ENCODE measurements around the gene CD34. TPM values are rescaled to one million over a fixed set of nuclear protein-coding genes. Genes with fewer than 3 reads are reported as not detected.

Gene CD34
- total and polyA plus RNA-seq, 2 donors (not counting 1 experiment from before 2014, with no cell fraction given): under 0.01 to 0.51 TPM

DNA sequence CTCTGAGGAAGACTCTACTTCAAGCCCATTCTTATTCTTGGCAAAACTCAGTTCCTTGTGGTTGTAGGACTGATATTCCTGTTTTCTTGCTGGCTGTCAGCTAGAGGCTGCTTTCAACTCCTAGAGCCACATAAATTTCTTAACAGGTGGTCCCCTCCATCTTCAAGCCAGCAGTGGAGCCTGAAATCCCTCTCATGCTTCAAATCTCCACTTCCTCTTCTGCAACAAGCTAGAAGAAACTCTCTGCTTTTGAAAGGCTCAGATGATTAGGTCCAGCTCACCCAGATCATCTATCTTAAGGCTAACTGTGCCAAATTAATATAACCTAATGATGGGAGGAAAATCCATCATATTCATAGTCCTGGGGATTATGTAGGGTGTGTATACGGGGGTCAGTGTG lies 43.2 kb upstream of the CD34 start:
- no peak overlapping the region for H3K4me2 ChIP-seq (ENCODE audit: extremely low read depth, insufficient read depth, low read length)
- no peaks in the 10 kb centered on the region for H3K9me3 ChIP-seq (ENCODE audit: control insufficient read depth, insufficient read depth, low read depth, low read length)
- H3K27me3 ChIP-seq (ENCODE audit: control insufficient read depth, insufficient read depth, low read length): peaks cover 13% of the 10 kb centered on the region
- no peaks in the 10 kb centered on the region for H3K79me2 ChIP-seq (ENCODE audit: control insufficient read depth, insufficient read depth, low read length)
- no peaks in the 10 kb centered on the region for H4K20me1 ChIP-seq (ENCODE audit: control insufficient read depth, extremely low read depth, insufficient read depth, low read length)
- H2AFZ ChIP-seq (ENCODE audit: low read length): no peak overlapping the region
- no peak overlapping the region for H3K4me3 ChIP-seq (replicated peaks in 1 of 4; ENCODE audit: control extremely low read depth in 1 of 4, insufficient read depth in 1 of 4, low read depth in 3 of 4, low read length in 4 of 4)
- no peak overlapping the region for H3K9ac ChIP-seq (ENCODE audit: insufficient read depth, low read length)
- DNase-seq (ENCODE audit: low read depth in 2 of 2): no peak
- no peaks in the 10 kb centered on the region for H3K36me3 ChIP-seq (ENCODE audit: control insufficient read depth, insufficient read depth, low read length)
- TF ChIP-seq, protein P1, sequence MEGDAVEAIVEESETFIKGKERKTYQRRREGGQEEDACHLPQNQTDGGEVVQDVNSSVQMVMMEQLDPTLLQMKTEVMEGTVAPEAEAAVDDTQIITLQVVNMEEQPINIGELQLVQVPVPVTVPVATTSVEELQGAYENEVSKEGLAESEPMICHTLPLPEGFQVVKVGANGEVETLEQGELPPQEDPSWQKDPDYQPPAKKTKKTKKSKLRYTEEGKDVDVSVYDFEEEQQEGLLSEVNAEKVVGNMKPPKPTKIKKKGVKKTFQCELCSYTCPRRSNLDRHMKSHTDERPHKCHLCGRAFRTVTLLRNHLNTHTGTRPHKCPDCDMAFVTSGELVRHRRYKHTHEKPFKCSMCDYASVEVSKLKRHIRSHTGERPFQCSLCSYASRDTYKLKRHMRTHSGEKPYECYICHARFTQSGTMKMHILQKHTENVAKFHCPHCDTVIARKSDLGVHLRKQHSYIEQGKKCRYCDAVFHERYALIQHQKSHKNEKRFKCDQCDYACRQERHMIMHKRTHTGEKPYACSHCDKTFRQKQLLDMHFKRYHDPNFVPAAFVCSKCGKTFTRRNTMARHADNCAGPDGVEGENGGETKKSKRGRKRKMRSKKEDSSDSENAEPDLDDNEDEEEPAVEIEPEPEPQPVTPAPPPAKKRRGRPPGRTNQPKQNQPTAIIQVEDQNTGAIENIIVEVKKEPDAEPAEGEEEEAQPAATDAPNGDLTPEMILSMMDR (conservative IDR thresholded peaks at IDR 0.05 in 1 of 2, IDR thresholded peaks at IDR 0.05 in 1 of 2; ENCODE audit: low read depth in 1 of 2, low read length in 2 of 2): no peak
- no peak for TF ChIP-seq EZH2 (IDR thresholded peaks at IDR 0.05; ENCODE audit: low read length, missing control alignments)
- peaks cover 2% of the 10 kb centered on the region for H3K4me1 ChIP-seq (ENCODE audit: control insufficient read depth, extremely low read depth, insufficient read depth, low read length)
- H3K27ac ChIP-seq (ENCODE audit: insufficient read depth, low read length): no peak overlapping the region

DNA sequence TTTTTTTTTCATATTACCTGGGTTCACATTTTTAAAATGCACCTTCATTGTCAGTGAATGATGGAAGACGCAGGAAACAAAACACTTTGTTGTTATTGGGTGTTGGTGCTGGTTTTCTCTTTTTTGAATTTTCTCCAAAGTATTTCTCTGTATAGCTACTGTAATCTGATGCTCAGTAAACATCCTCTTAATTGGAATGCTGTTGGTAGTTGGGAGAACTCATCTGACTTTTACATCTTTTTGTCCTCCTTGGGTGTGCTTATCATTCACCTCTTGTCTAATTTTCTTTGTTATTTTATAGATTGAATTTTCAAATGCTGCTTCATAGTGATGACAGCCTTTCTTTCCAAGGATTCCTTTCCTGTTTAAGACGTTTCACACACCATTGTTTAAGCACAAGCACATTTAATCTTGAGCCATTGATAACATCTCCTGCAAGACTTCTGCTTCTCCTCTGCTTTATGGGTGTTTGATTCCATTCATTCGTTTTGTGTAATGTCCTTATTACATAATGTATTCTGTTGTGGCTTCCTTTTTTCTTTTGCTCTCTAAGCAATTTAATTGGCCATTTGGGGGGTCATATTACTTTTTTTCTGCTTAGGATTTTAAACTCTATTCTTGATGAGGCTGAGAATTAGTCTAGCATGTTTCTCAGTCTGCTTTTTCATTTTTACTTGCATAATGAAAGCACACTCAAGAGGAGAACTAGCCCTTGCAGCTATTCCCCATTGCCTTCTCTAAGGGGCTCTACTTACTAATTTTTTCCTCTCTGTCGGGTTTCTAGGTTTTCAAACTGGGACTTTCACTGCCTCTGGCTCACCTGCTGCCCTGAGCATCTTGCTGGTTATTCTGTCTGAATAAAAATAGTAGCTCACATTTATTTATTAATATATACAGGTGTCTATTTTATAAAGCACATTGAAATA lies 42.0 kb upstream of the CD34 start:
- H3K4me2 ChIP-seq (ENCODE audit: extremely low read depth, insufficient read depth, low read length): no peak overlapping the region
- H3K27me3 ChIP-seq (ENCODE audit: control insufficient read depth, insufficient read depth, low read length): peaks cover 13% of the 10 kb centered on the region
- no peak for DNase-seq (ENCODE audit: low read depth in 2 of 2)
- H3K4me1 ChIP-seq (ENCODE audit: control insufficient read depth, extremely low read depth, insufficient read depth, low read length): no peaks in the 10 kb centered on the region
- no peak overlapping the region for H3K9ac ChIP-seq (ENCODE audit: insufficient read depth, low read length)
- no peak overlapping the region for H2AFZ ChIP-seq (ENCODE audit: low read length)
- H3K4me3 ChIP-seq (replicated peaks in 1 of 4; ENCODE audit: control extremely low read depth in 1 of 4, insufficient read depth in 1 of 4, low read depth in 3 of 4, low read length in 4 of 4): no peak overlapping the region
- no peak overlapping the region for H3K27ac ChIP-seq (ENCODE audit: insufficient read depth, low read length)
- TF ChIP-seq, protein P1 (conservative IDR thresholded peaks at IDR 0.05 in 1 of 2, IDR thresholded peaks at IDR 0.05 in 1 of 2; ENCODE audit: low read depth in 1 of 2, low read length in 2 of 2): no peak
- TF ChIP-seq EZH2 (IDR thresholded peaks at IDR 0.05; ENCODE audit: low read length, missing control alignments): no peak
- no peaks in the 10 kb centered on the region for H3K79me2 ChIP-seq (ENCODE audit: control insufficient read depth, insufficient read depth, low read length)
- H3K36me3 ChIP-seq (ENCODE audit: control insufficient read depth, insufficient read depth, low read length): no peaks in the 10 kb centered on the region
- H3K9me3 ChIP-seq (ENCODE audit: control insufficient read depth, insufficient read depth, low read depth, low read length): no peaks in the 10 kb centered on the region
- no peaks in the 10 kb centered on the region for H4K20me1 ChIP-seq (ENCODE audit: control insufficient read depth, extremely low read depth, insufficient read depth, low read length)

DNA sequence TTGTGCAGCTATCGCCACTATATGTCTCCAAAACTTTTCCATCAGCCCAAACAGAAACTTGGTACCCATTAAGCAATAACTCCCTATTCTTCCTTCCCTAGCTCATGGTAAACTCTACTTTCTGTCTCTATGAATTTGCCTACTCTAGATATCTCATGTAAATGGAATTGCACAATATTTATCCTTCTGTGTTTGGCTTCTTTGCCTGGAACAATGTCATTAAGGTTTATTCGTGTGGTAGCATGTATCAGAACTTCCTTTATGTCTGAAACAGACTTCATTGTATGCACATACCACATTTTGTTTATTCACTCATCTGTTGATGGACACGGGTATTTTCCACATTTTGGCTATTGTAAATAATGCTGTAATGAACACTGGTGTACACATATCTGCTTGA lies 40.7 kb upstream of the CD34 start:
- no peaks in the 10 kb centered on the region for H4K20me1 ChIP-seq (ENCODE audit: control insufficient read depth, extremely low read depth, insufficient read depth, low read length)
- no peaks in the 10 kb centered on the region for H3K79me2 ChIP-seq (ENCODE audit: control insufficient read depth, insufficient read depth, low read length)
- H2AFZ ChIP-seq (ENCODE audit: low read length): no peak overlapping the region
- H3K27me3 ChIP-seq (ENCODE audit: control insufficient read depth, insufficient read depth, low read length): peaks cover 8% of the 10 kb centered on the region
- H3K27ac ChIP-seq (ENCODE audit: insufficient read depth, low read length): no peak overlapping the region
- no peaks in the 10 kb centered on the region for H3K36me3 ChIP-seq (ENCODE audit: control insufficient read depth, insufficient read depth, low read length)
- no peak overlapping the region for H3K9ac ChIP-seq (ENCODE audit: insufficient read depth, low read length)
- DNase-seq (ENCODE audit: low read depth in 2 of 2): no peak
- no peaks in the 10 kb centered on the region for H3K9me3 ChIP-seq (ENCODE audit: control insufficient read depth, insufficient read depth, low read depth, low read length)
- no peaks in the 10 kb centered on the region for H3K4me1 ChIP-seq (ENCODE audit: control insufficient read depth, extremely low read depth, insufficient read depth, low read length)
- TF ChIP-seq, protein P1 (conservative IDR thresholded peaks at IDR 0.05 in 1 of 2, IDR thresholded peaks at IDR 0.05 in 1 of 2; ENCODE audit: low read depth in 1 of 2, low read length in 2 of 2): no peak
- no peak for TF ChIP-seq EZH2 (IDR thresholded peaks at IDR 0.05; ENCODE audit: low read length, missing control alignments)
- H3K4me2 ChIP-seq (ENCODE audit: extremely low read depth, insufficient read depth, low read length): no peak overlapping the region
- no peak overlapping the region for H3K4me3 ChIP-seq (replicated peaks in 1 of 4; ENCODE audit: control extremely low read depth in 1 of 4, insufficient read depth in 1 of 4, low read depth in 3 of 4, low read length in 4 of 4)
